H1 (cell line): Measurements from ENCODE around the gene SLC26A9. TPM values are rescaled to one million over a fixed set of nuclear protein-coding genes. Genes with fewer than 3 reads are reported as not detected.
"Not testable (repeated sequence)": the region's sequence is repeated elsewhere in the genome, so short reads cannot be mapped to it uniquely, and the experiment has no call there.

Source experiments
- CTCF ChIA-PET: fragments of 300-600 bp; sonication (Branson Sonifier 250); formaldehyde crosslinking; loops from one replicate; lab custom pipeline; 2021; ENCODE audit not compliant: partially characterized antibody; lab: Charles Lee
- POLR2A ChIA-PET: fragments of 300-600 bp; sonication (Branson Sonifier 250); formaldehyde crosslinking; loops from one replicate; lab custom pipeline; 2021; ENCODE audit warnings: inconsistent platforms; ENCODE audit not compliant: partially characterized antibody; lab: Charles Lee
- DNase-seq, 2 experiments: peaks; one replicate each; pipeline versions ENCODE4 v3.0.0 to v3.0.0-alpha.2; 2010 to 2022; ENCODE audit warnings: low spot score in 2 of 2, low read depth in 1 of 2, mixed read lengths in 1 of 2
- FAIRE-seq: peaks from 2 replicates; lab custom pipeline; 2011; peaks lifted over from hg19 to GRCh38; lab: Jason Lieb, UNC
- H2AFZ ChIP-seq: 2 replicates; pipeline ENCODE4 v1.8.1; 2012; ENCODE audit warnings: low read length, inconsistent platforms
- H2AK5ac ChIP-seq: 2 replicates; pipeline ENCODE4 v1.6.1; 2013; ENCODE audit warnings: low read depth, low read length
- H2BK120ac ChIP-seq: replicated peaks from 2 replicates; pipeline ENCODE3; 2013; ENCODE audit warnings: low read depth, low read length, inconsistent platforms
- H2BK12ac ChIP-seq: 2 replicates; pipeline ENCODE4 v1.6.1; 2013; ENCODE audit warnings: low read depth, low read length
- H2BK15ac ChIP-seq: 2 replicates; pipeline ENCODE4 v1.6.1; 2013; ENCODE audit warnings: low read length
- H2BK20ac ChIP-seq: 2 replicates; pipeline ENCODE4 v1.6.1; 2013; ENCODE audit warnings: low read length
- H2BK5ac ChIP-seq: 2 replicates; pipeline ENCODE4 v1.6.1; 2013; ENCODE audit warnings: low read depth, low read length
- H3K14ac ChIP-seq: 2 replicates; pipeline ENCODE4 v1.6.1; 2013; ENCODE audit warnings: inconsistent platforms; ENCODE audit not compliant: insufficient read length
- H3K18ac ChIP-seq: 2 replicates; pipeline ENCODE4 v1.6.1; 2013; ENCODE audit warnings: low read length; ENCODE audit errors: extremely low read depth
- H3K23ac ChIP-seq: 2 replicates; pipeline ENCODE4 v1.6.1; 2013; ENCODE audit warnings: inconsistent platforms; ENCODE audit not compliant: insufficient read length
- H3K23me2 ChIP-seq: 2 replicates; pipeline ENCODE4 v1.6.1; 2013; ENCODE audit warnings: low read depth, low read length
- H3K27ac ChIP-seq: 2 replicates; pipeline ENCODE4 v1.6.1; 2011; ENCODE audit warnings: low read depth, low read length, inconsistent platforms
- H3K27me3 ChIP-seq, 4 experiments: replicated peaks in 1 of 4; 1 replicate in 1 of 4; 2 replicates in 3 of 4; pipeline versions ENCODE4 v1.6.1 to v1.8.1; 2011 to 2013; ENCODE audit warnings: low read length in 3 of 4, mild to moderate bottlenecking in 3 of 4, inconsistent platforms in 2 of 4, mixed read lengths in 2 of 4, moderate library complexity in 1 of 4; ENCODE audit not compliant: control insufficient read depth in 3 of 4, insufficient read depth in 3 of 4; ENCODE audit errors: extremely low read depth in 1 of 4
- H3K36me3 ChIP-seq, 4 experiments: 2 replicates each; pipeline versions ENCODE4 v1.6.1 to v1.8.1; 2011 to 2013; ENCODE audit warnings: mild to moderate bottlenecking in 4 of 4, low read length in 3 of 4, moderate library complexity in 2 of 4, control low read depth in 1 of 4, inconsistent platforms in 1 of 4; ENCODE audit not compliant: insufficient read depth in 4 of 4, control insufficient read depth in 2 of 4
- H3K4ac ChIP-seq: replicated peaks from 2 replicates; pipeline ENCODE3; 2013; ENCODE audit warnings: low read length, low read depth, mixed read lengths, inconsistent platforms; ENCODE audit not compliant: insufficient read length
- H3K4me1 ChIP-seq, 4 experiments: replicated peaks in 1 of 4; 1 replicate in 1 of 4; 2 replicates in 3 of 4; pipeline versions ENCODE4 v1.6.1 to v1.8.1; 2011 to 2013; ENCODE audit warnings: low read length in 3 of 4, inconsistent platforms in 2 of 4, mixed read lengths in 1 of 4; ENCODE audit not compliant: insufficient read depth in 4 of 4, control insufficient read depth in 3 of 4
- H3K4me2 ChIP-seq, 2 experiments: 2 replicates each; pipeline versions ENCODE4 v1.6.1 to v1.8.1; 2011 to 2013; ENCODE audit warnings: low read depth in 2 of 2, low read length in 2 of 2, control low read depth in 1 of 2, inconsistent platforms in 1 of 2, mild to moderate bottlenecking in 1 of 2; ENCODE audit not compliant: insufficient read depth in 1 of 2
- H3K4me3 ChIP-seq, 4 experiments: fragments of 200-600, 300-600 bp in 1 of 4; sonication (generic), shearing (Covaris generic), sonication (Bioruptor Twin) in 1 of 4; 2 replicates each; pipeline versions ENCODE4 v1.5.1 to v1.8.1; 2011 to 2016; ENCODE audit warnings: low read length in 4 of 4, low read depth in 3 of 4, control low read depth in 2 of 4, inconsistent platforms in 2 of 4, mild to moderate bottlenecking in 2 of 4, mixed read lengths in 1 of 4, moderate library complexity in 1 of 4; ENCODE audit not compliant: insufficient read depth in 2 of 4; ENCODE audit errors: extremely low read depth in 1 of 4
- H3K56ac ChIP-seq: replicated peaks from 2 replicates; pipeline ENCODE3; 2013; ENCODE audit warnings: low read depth, mild to moderate bottlenecking, mixed read lengths, low read length, inconsistent platforms; ENCODE audit not compliant: insufficient read length
- H3K79me1 ChIP-seq: 2 replicates; pipeline ENCODE4 v1.6.1; 2013; ENCODE audit warnings: low read depth, low read length, control low read depth
- H3K79me2 ChIP-seq, 2 experiments: 2 replicates each; pipeline versions ENCODE4 v1.6.1 to v1.8.1; 2012 to 2013; ENCODE audit warnings: low read length in 2 of 2, mild to moderate bottlenecking in 2 of 2, inconsistent platforms in 1 of 2; ENCODE audit not compliant: insufficient read depth in 2 of 2, control insufficient read depth in 1 of 2
- H3K9ac ChIP-seq, 4 experiments: replicated peaks in 1 of 4; 1 replicate in 1 of 4; 2 replicates in 3 of 4; pipeline versions ENCODE4 v1.6.1 to v1.8.1; 2011 to 2013; ENCODE audit warnings: low read depth in 3 of 4, low read length in 3 of 4, control low read depth in 2 of 4, mild to moderate bottlenecking in 2 of 4, moderate library complexity in 2 of 4, inconsistent platforms in 1 of 4; ENCODE audit errors: extremely low read depth in 1 of 4
- H3K9me3 ChIP-seq, 2 experiments: 2 replicates each; pipeline versions ENCODE4 v1.6.1 to v1.8.1; 2012 to 2013; ENCODE audit warnings: mild to moderate bottlenecking in 2 of 2, moderate library complexity in 2 of 2, control low read depth in 1 of 2, inconsistent platforms in 1 of 2, low read depth in 1 of 2, low read length in 1 of 2, mixed read lengths in 1 of 2; ENCODE audit not compliant: insufficient read depth in 2 of 2
- H4K20me1 ChIP-seq, 2 experiments: replicated peaks in 1 of 2; 2 replicates each; pipeline versions ENCODE3 to v1.8.1; 2011 to 2013; ENCODE audit warnings: inconsistent platforms in 2 of 2, low read length in 2 of 2, mild to moderate bottlenecking in 1 of 2; ENCODE audit not compliant: insufficient read depth in 2 of 2, control insufficient read depth in 1 of 2
- H4K5ac ChIP-seq: 2 replicates; pipeline ENCODE4 v1.6.1; 2013; ENCODE audit warnings: low read length, low read depth, mixed read lengths, inconsistent platforms; ENCODE audit not compliant: insufficient read length
- H4K8ac ChIP-seq: 2 replicates; pipeline ENCODE4 v1.8.0; 2013; ENCODE audit warnings: mild to moderate bottlenecking, moderate library complexity, low read length, inconsistent platforms; ENCODE audit not compliant: insufficient read depth; ENCODE audit errors: extremely low read depth
- H4K91ac ChIP-seq: replicated peaks from 2 replicates; pipeline ENCODE3; 2013; ENCODE audit warnings: low read length, mixed read lengths, inconsistent platforms; ENCODE audit not compliant: insufficient read length
- polyA plus RNA-seq, 7 experiments: library from polyadenylated mRNA; depleted of rRNA in 3 of 7; stranded (reverse) in 5 of 7; unstranded in 2 of 7; fragments of >200 nt in 5 of 7; fragments of 200-250 nt in 2 of 7; gene quantifications; 1 replicate in 5 of 7; 2 replicates in 1 of 7; 4 replicates in 1 of 7; pipeline versions ENCODE4 v1.2.1 to v1.2.3, GENCODE V29; 2011 to 2013; ENCODE audit warnings: missing spikeins in 2 of 7, mixed read lengths in 2 of 7
- total RNA-seq: library from RNA; stranded (reverse); fragmentation: NEBNext Ultra II Directional; extraction: Animal tissue kit (Norgen Biotek cat#: 25700); gene quantifications from 2 replicates; pipeline ENCODE4 v1.2.1, GENCODE V29; 2021

Gene SLC26A9
- total and polyA plus RNA-seq, 2 of the 8 experiments (the other 6 are each of a cell fraction or from before 2014, with no cell fraction given): not detected

GRCh38 chr1:205873148-205873547, 70.1 kb downstream of the SLC26A9 start:
- H4K20me1 ChIP-seq: not testable (repeated sequence)

More at GRCh38 chr1:205873148-205873547, 70.1 kb downstream of the SLC26A9 start:
- POLR2A ChIA-PET, H3K56ac ChIP-seq, H2BK12ac ChIP-seq, CTCF ChIA-PET, H3K4me3 ChIP-seq, H3K27me3 ChIP-seq, H2AFZ ChIP-seq, H3K23me2 ChIP-seq, FAIRE-seq, H4K8ac ChIP-seq, H3K4ac ChIP-seq, H3K23ac ChIP-seq, H3K14ac ChIP-seq, H2BK5ac ChIP-seq, H3K9ac ChIP-seq, H4K5ac ChIP-seq, H3K79me1 ChIP-seq, H2AK5ac ChIP-seq, H3K4me1 ChIP-seq, H3K36me3 ChIP-seq, H2BK120ac ChIP-seq, H2BK20ac ChIP-seq, H3K79me2 ChIP-seq, H2BK15ac ChIP-seq, H4K91ac ChIP-seq, H3K9me3 ChIP-seq, DNase-seq, H3K18ac ChIP-seq, H3K4me2 ChIP-seq, H3K27ac ChIP-seq: not testable (repeated sequence)
